ENCODE data around the gene LOXL1.

LOXL1 gene

DNA sequence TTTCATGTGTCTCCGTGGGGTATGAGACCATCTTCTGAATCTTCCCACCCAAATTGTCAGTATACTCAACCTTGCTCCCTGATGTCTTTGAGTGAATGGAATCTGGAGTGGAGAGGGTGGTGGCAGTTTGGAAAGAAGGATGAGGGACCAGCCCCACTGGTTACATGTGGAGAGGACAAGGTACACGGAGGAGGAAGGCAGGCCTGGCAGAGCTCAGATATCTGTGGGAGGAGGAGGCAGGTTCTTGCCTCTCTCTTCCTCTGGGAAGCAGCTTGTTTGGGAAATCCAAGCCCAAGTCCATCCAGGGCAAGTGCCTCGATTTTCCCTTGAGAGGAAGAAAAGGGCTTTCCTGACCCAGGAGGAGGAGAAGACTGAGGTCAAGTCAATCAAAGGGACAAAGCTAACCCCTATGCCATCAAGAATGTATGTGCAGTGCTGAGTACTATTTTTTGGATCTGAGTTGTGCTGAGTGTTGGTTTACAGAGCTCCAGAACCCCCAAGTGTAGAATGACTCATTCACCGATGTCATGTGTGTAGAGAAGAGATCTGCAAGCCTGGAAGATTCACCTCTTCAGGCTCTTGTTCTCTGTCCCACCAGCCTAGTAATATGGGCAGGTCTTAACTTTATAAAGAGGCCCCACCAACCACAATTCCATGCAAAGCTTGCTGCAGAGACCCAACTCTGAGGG lies 19.8 kb upstream of the LOXL1 start:
- TF ChIP-seq, protein P1, sequence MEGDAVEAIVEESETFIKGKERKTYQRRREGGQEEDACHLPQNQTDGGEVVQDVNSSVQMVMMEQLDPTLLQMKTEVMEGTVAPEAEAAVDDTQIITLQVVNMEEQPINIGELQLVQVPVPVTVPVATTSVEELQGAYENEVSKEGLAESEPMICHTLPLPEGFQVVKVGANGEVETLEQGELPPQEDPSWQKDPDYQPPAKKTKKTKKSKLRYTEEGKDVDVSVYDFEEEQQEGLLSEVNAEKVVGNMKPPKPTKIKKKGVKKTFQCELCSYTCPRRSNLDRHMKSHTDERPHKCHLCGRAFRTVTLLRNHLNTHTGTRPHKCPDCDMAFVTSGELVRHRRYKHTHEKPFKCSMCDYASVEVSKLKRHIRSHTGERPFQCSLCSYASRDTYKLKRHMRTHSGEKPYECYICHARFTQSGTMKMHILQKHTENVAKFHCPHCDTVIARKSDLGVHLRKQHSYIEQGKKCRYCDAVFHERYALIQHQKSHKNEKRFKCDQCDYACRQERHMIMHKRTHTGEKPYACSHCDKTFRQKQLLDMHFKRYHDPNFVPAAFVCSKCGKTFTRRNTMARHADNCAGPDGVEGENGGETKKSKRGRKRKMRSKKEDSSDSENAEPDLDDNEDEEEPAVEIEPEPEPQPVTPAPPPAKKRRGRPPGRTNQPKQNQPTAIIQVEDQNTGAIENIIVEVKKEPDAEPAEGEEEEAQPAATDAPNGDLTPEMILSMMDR (IDR thresholded peaks at IDR 0.05; ENCODE audit: low read depth, low read length, missing control alignments), result no peak
- DNase-seq (ENCODE audit: low read depth), result no peak
- H3K4me3 ChIP-seq (ENCODE audit: low read depth, low read length), result no peak overlapping the region
- in situ Hi-C loops (cut with HindIII; ENCODE audit: low sequenced_read_pairs), result no loop called here

DNA sequence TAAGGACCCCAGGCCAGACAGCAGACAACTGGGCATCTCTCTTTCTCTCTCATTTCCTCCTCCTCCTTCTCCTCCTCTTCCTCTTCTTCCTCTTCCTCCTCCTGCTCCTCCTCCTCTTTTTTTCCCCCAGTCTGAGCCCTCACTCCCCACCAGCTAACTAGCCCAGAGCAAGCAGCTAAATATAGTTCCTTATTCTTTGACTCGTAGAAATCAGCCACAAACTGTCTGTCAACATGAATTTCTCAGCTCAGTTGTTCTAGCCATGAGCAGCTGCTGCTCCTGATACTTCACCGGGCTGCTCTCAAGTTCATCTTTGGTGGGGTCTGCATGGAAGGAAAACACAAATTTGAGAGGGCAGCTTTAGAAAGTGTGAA lies 19.2 kb upstream of the LOXL1 start:
- TF ChIP-seq, protein P1 (IDR thresholded peaks at IDR 0.05; ENCODE audit: low read depth, low read length, missing control alignments), result no peak
- in situ Hi-C loops (cut with HindIII; ENCODE audit: low sequenced_read_pairs), result no loop called here
- DNase-seq (ENCODE audit: low read depth), result no peak
- no peak overlapping the region for H3K4me3 ChIP-seq (ENCODE audit: low read depth, low read length)

- DNase-seq (ENCODE audit: low read depth), result peak; percentile 55
- in situ Hi-C loops (cut with HindIII; ENCODE audit: low sequenced_read_pairs), result no loop called here
- TF ChIP-seq, protein P1 (IDR thresholded peaks at IDR 0.05; ENCODE audit: low read depth, low read length, missing control alignments), result peak; percentile 98
- H3K4me3 ChIP-seq (ENCODE audit: low read depth, low read length), result no peak overlapping the region
These were observed 18.0 kb upstream of the LOXL1 start for GRCh38 chr15:73908030-73908821.

GRCh38 chr15:73908822-73909122 lies 17.5 kb upstream of the LOXL1 start:
- no peak for DNase-seq (ENCODE audit: low read depth)
- TF ChIP-seq, protein P1 (IDR thresholded peaks at IDR 0.05; ENCODE audit: low read depth, low read length, missing control alignments), result no peak
- no peak overlapping the region for H3K4me3 ChIP-seq (ENCODE audit: low read depth, low read length)
- in situ Hi-C loops (cut with HindIII; ENCODE audit: low sequenced_read_pairs), result no loop called here

DNA sequence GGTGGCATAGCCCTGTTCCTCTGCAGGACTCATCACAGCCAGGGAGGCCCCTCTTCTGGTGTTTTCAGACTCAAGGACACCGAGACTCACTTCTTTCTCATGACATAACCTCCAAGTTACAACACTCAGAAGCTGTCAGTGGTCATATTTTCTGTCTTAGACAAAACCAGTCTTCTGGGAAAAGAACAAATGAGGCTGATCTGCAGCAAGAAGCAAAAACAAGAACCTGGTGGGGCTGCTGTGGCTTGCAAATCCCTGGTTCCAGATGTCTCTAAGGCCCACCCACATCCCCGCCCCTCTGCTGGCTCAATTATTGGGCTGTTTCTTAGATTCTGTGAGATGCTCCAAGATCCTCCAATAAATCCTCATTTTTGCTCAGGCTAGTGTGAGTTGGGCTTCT lies 16.6 kb upstream of the LOXL1 start:
- in situ Hi-C loops (cut with HindIII; ENCODE audit: low sequenced_read_pairs), result no loop called here
- TF ChIP-seq, protein P1 (IDR thresholded peaks at IDR 0.05; ENCODE audit: low read depth, low read length, missing control alignments), result no peak
- no peak overlapping the region for H3K4me3 ChIP-seq (ENCODE audit: low read depth, low read length)
- DNase-seq (ENCODE audit: low read depth), result no peak

DNA sequence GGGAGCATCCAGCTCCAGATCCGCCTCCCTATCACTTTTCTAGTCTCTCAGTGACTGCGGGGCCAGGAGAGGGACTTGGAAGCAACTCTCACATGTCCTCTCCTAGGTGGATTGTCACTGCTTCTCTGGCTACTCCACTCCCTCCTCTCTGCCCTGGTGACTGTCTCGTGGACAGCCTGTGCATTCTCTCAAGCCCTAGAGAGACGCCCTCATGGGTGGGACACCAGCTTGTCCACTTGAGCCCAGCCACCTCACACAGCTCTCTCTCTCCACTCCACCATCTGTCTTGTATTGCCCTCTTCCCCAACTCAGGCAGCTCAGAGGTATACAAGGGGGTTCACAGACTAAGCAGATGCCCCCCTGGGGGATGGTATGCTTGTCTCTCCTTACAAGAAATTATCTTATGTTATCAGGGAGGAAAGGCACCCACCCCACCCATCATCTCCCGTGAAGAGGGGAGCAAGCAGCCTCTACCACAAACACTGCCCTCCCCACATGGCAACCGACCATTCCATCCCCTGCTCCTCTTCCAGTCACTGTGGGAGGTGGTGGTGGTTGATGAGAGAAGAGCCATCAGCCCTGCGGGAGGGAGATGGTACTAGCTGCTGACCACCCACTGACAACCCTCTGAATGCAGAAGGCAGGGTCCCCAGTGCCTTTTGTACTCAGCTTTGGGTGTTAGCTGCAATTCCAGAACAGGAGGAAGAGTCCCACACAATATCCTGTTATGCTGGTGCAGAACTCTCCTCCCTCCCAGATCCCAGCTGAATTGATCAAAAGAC lies 15.5 kb upstream of the LOXL1 start:
- in situ Hi-C loops (cut with HindIII; ENCODE audit: low sequenced_read_pairs), result no loop called here
- TF ChIP-seq, protein P1 (IDR thresholded peaks at IDR 0.05; ENCODE audit: low read depth, low read length, missing control alignments), result no peak
- no peak overlapping the region for H3K4me3 ChIP-seq (ENCODE audit: low read depth, low read length)
- DNase-seq (ENCODE audit: low read depth), result no peak
